GM19023 (cell line): Measurements from ENCODE around the gene NCK2.

Experiments used
- ATAC-seq: cut with Tn5 transposase; IDR thresholded peaks from one replicate; pipeline ENCODE4 v1.9.1; 2021; ENCODE audit warnings: mild to moderate bottlenecking, moderate library complexity; ENCODE audit not compliant: unreplicated experiment

NCK2 gene

DNA sequence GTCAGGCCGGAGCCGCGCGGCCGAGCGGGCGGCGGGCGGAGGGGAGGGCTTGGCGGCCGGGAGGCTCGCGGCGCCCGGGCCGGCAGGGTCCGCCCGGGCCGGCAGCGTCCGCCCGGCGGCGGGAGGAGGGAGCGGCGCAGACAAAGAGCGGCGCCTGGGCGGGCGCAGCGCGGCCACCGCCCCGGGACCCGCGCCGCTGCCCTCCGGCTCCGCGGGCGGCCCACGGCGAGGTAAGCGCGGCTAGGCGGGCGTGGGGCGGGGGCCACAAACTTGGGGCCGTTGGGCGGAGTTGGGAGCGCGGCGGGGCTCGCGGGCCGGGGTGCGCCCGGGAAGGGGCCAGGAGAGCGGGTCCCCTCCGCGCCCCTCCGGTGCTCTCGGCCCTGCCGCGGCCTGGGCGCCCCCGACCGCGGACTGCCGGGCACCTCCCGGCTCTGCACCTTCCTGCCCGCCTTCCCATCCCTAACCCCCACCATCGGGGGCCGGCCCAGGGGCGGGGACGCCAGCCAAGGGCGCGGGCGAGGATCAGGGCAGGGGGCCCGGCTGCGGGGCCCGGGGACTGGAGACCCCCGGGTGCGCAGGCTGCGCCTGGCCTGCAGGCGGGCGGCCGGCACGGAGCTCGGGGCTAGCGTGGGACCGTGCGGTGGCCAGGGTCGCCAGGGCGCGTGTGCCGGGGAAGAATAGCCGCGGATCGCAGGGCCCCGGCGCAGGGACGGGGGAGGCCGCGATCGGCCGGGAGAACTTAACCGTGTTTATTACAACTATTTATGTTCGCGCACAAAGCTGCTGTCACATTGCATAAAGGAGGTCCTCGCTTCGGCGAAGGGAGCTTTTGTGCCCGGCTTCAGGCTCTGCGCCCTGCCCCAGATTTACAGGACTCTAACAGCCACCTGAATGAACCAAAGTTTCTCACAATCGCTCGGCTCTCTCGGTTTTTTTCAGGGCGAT is at the start of gene NCK2:
Gene NCK2, plus strand, starts transcription at position 4 of the 945 bp plus-strand sequence. CDS start 110,152 bp downstream, outside the sequence.
- peak; percentile 13 for ATAC-seq

DNA sequence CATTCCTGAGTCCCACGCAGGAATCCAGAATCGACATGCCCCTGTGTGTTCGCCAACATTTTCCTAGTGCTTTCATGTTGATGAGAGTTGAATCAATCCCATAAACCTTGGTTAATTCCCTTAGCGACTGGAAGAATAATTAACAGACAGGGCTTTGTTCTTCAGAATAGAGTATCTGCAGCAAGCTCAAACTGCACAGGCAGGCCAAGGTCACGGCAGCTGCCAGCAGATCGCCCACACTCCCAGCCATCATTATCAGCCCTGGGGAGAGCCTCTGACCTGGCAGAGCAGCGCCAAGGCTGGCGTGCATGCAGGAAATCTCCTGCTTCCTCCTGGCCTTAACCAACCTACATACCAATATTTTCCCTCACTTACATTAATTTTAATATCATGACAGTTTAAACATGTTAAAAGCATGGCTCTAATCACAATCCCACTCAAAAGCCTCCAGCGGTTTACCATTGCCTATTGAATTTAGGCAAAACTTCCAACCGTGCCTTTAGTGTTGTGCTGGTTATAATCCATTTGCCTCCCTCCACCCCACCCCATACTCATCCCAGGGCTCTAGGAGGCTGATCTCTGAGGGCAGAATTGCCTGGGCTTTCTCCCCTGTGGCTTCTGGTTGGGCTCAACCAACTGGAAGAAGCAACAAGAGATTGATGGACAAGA is 46.8 kb upstream of the NCK2 start:
- no peak for ATAC-seq

DNA sequence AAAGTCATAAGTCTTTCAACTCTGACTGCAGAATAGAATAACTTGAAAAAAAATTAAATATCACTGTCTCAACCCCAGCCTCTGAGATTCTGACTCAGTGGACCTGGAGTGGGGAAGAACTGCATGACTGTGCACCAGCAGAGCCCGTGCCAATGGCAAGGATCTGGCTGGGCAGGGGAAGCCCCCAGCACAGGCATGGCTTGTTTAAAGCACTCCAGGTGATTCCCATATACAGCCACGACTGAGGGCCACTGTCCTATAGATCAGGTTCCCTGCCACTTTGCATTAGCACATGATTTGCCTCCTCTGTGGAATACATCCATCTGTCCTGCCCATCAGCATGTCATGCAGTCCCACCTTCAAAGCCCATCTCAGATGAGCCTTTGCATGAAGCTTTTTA is 45.9 kb upstream of the NCK2 start:
- no peak for ATAC-seq

DNA sequence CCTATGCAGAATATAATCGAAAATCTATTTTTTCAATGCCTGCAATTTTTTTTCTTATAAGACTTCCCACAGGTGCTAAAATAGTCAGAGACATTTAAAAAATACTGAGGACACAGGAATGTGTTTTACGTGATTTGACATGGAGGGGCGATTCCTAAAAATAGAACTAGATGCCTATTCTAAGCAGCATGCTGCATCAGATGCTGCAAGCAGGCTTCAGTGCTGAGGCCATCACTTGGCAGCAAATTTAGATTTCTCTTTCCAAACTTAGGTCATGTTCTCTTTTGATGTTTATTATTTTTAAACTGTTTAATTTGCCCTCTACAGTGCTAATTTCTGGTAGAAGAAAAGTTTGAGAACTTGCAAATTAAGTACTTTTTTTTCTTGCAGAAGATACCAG is 43.7 kb upstream of the NCK2 start:
- ATAC-seq: no peak

- ATAC-seq: no peak
Measured at GRCh38 chr2:105708697-105709096, 36.0 kb upstream of the NCK2 start.

- ATAC-seq: no peak
Measured at GRCh38 chr2:105711394-105711793, 33.3 kb upstream of the NCK2 start.

- ATAC-seq: no peak
Measured at GRCh38 chr2:105712166-105712915, 32.4 kb upstream of the NCK2 start.

- ATAC-seq: no peak
Measured at GRCh38 chr2:105712981-105713596, 31.6 kb upstream of the NCK2 start.

GRCh38 chr2:105714141-105714540 is 30.6 kb upstream of the NCK2 start:
- no peak for ATAC-seq

DNA sequence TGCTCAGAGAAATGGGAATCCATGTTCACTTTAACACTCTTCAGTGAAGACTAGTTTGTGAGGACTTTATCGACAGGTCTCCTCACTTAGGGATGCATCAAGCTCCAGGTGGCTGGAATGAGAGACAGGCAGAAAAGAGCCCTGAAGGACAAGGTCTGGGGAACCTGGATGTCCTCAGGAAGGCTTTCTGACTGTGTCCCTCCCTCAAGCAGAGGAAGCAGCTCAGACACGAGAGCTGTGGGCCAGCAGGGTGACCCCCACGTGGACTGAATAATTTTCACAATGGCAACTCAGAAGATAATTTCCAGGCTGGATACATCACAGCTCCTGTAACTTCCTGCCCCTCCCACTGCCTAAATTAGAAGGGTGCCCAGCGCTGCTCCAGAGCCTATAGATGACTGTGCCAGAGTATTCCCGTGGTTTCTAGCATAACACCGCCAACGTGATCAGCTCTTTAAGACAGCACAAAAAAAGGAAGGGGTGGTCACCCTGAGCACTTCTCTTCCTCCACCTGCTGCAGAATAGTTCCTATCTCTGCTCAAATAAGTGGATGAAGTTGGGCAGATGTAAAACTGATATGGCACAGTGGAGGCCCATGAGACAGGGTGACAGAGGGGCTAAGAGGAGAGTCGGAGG is 25.7 kb upstream of the NCK2 start:
- no peak for ATAC-seq

DNA sequence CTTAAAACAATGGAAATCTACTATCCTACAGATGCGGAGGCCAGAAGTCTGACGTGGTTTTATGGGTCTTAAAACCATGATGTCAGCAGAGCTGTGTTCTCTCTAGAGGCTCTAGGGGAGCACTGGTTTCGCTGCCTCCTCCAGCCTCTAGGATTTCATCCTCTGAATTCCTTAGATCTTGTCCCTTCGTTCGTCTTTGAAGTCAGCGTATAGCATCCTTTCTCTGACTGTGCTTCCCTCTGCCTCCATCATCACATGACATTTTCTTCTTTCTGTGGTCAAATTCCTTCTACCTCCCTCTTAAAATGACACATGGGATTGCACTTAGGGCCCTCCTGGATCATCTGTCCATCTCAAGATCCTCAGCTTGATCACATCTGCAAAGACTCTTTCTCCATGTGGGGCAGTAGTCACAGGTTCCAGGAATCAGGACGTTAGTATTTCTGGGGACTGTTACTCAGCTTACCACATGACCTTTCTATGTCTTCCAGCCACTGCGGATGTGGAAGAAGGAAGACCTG is 22.7 kb upstream of the NCK2 start:
- no peak for ATAC-seq

- no peak for ATAC-seq
Measured at GRCh38 chr2:105722726-105723297, 21.9 kb upstream of the NCK2 start.

- no peak for ATAC-seq
Measured at GRCh38 chr2:105723431-105723830, 21.3 kb upstream of the NCK2 start.

DNA sequence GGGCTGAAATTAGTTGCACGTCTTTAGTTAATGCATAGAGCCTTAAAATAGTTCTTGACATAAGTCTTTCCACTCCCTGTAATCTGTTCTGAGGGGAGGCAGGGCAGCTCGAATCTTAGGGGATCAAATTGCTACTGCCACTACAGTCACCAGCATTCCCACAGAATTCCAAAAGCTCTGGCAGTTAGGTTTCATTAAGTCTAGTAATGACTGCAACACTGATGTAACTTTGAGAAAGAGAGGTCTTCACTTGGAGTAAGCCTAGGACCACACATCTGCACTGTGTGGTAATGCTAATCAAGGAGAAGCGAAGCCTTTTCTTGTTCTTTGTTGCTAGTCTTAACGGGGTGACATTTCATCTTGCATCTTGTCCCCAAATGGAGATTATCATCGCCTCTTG is 19.3 kb upstream of the NCK2 start:
- ATAC-seq: peak; percentile 20

DNA sequence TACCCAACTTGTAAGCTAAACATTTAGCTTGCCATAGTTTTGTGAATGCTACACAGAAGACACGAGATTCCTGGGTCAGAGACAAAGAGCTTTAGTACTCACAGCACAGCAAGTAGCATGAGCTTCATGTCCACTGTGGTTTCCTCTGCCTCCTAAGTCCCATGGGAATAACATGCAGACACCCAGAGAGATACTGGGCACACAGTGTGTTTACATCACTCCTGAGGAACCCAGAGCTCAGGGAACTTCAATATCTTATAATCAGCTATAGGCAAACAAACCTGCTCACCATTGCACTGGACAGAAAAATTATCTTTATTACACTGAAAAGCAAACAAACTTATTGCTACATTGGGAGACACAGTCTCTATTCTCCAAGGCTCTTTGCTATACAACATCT is 14.5 kb upstream of the NCK2 start:
- ATAC-seq: no peak

DNA sequence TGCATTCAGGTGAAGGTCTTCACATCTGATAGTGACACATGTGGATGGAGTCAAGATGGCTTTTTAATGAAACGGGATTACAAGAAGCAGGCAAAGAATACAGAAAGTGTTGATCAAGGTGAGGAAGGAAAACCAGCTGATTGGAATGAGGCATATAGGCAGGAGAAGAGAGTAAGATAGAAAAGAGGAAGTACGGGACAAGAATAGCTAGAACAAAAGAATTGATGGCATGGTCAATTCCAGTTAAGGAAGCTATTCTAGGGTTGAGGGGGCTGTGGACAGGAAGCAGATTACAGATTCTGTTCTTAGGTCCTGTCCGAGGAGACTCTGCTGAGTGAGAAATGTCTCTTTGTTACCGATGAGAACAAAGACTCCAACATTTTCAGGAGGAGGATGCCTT is 13.2 kb upstream of the NCK2 start:
- ATAC-seq: no peak

DNA sequence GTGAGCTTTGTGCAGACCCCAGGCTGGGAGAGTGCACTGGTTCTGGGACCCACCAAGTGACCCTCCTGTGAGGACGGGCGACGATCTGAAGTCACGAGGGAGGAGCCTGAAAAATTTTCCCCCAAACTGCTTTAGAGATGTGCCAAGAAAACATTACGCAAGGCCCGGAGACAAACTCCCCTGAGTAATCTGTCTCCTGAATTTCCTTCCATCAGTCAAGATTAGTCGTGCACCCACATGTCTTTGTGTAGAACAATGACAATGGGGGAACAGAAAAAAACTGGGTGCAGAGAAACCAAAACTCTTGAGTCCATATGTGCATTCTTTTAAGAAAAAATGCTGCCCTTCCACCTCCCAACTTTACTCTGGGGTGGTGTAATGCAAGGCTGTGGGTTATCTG is 12.6 kb upstream of the NCK2 start:
- ATAC-seq: no peak

DNA sequence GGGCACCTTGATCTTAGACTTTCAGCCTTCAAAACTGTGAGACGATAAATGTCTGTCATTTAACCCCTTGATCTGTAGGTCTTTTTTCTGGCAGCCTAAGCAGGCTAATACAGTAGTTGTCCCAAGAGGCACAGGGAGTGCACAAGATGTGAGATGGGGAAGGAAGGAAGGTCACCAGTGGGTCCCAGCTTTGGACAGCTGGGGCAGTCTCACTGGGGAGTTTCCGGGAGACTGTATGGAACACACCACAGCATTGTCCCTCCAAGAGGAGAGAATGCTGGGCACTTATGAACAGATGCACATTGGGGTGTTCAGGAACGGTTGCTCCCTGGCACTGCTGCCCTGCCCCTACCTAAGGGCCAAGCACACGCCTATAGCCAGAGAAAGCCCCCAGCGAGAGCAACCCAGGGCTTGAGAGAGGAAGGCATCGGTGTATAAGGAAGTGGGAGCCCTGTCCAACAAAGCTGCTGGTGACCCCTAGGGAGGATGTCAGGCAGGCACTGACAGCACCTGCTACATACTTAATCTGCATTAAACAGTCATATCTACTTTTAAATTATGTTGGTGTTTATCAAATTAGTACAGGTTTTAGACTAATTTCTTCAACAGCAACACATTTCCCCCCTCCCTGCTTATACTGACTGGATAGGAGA is 11.6 kb upstream of the NCK2 start:
- ATAC-seq: no peak

GRCh38 chr2:105733875-105734274 is 10.8 kb upstream of the NCK2 start:
- no peak for ATAC-seq
